GM19372 (cell line): ENCODE measurements around the gene CACNA1C.

Experiments
- ATAC-seq: cut with Tn5 transposase; IDR thresholded peaks from one replicate; pipeline ENCODE4 v1.9.1; 2021; ENCODE audit warnings: mild to moderate bottlenecking, low read depth, moderate library complexity; ENCODE audit not compliant: unreplicated experiment

The CACNA1C gene

DNA sequence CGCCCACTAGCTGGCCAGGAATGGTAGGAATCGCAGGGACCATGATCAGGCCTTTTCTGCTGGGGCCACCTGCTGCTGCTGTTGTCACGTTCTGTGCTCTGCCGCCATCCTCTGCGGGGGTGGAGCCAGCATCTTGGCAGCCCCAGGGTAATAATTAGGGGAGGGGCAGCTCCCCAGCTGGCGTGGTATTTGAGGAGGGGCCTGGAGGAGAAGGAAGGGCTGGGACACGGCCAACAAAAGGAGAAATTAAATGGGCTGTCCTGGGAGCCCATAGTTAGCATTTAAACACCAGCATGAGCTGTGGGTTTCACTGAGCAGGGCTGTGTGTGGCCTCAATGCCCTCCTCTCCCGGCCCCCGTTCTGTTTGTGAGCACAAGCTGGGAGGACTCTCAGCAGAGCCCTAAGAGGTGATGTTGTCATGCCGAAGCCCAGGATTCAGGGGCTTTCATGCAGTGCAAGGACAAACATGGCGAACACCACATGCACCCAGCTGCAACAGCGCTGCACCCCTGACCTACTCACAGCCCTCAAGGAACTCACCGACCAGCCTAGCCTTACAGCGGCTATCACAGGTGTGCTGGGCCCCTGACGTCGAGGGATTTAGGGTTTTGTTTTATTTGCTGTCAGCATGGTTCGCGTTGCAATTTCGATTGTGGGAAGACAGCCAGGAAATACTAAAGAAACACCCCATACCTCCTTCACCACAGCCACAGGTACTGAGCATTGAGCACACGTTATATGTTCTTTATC is 324.3 kb downstream of the CACNA1C start:
- ATAC-seq, result no peak

DNA sequence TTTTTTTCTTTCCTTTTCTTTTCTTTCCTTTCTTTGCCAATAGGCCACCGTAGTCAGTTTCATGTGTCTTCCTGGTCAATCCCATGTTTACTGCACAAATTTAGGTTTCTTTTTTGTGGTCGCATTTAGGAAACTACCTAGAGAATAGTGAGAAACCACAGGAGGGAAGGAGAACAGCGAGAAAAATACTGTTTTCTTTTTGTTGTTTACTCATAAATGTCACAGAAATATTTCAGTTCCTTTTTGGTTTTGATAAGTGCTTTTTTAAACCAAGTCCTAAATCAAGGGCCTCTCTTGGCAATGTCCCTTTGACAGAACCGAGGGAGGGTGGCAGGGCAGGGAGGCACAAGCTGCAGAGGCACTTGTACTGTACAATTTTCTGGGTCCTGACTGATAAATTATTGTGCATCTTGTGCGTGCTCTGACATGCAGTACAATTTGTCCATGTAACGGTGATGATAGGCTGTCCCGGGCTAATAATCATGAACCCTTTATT is 326.1 kb downstream of the CACNA1C start:
- peak; percentile 54 for ATAC-seq

DNA sequence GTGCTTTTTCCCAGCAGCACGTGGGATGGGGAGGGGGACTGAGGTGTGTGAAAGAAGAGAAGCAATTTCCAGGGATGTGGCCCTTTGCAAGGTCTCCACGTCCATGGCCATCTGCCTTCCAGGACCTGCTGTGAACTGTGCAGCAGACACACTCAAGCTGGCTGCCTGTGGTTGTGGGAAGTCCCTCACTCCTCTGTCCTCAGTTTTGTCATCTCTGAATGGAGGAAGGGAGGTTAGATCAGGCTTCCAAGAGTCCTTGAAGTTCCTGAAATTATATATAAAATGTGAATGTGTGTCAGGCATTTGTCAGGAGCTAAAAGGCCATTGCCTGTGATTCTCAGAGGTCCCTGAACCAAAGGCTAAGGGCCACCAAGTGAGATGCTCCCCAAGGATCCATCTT is 328.2 kb downstream of the CACNA1C start:
- no peak for ATAC-seq

DNA sequence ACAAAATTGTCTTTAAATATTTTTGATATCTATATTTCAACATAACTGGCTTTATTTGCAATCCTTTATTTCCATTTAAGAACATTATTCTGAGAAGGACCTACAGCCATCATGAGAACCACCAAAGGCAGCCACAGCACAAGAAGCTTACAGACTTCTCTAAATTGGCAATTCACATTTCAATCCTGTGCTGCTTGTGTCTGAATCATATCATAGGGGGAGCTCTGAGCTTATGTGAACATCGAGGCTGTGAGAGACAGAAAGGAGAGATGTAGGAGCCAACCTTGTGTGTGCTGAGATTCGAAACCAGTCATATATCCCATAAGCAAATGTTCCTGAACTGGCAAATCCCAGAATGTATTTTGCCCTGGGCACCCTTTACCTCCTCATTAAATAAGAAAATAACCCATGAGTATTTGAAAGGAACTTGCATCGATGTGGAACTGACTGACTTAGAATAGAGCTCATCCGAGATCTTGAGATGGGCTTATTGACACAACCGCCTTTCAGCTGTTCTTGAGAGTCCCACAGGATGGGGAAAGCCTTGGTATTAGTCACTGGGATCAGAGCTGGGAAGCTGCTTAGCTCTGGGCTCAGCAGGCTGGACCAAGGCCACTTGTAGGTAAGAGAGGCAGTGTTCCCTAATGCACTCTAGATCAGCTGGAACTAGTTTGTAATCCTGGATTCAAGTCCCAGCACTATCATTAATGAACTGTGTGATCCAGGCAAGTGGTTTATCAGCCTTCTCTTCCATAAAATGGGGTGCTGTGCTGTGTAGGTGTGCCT is 329.8 kb downstream of the CACNA1C start:
- no peak for ATAC-seq

DNA sequence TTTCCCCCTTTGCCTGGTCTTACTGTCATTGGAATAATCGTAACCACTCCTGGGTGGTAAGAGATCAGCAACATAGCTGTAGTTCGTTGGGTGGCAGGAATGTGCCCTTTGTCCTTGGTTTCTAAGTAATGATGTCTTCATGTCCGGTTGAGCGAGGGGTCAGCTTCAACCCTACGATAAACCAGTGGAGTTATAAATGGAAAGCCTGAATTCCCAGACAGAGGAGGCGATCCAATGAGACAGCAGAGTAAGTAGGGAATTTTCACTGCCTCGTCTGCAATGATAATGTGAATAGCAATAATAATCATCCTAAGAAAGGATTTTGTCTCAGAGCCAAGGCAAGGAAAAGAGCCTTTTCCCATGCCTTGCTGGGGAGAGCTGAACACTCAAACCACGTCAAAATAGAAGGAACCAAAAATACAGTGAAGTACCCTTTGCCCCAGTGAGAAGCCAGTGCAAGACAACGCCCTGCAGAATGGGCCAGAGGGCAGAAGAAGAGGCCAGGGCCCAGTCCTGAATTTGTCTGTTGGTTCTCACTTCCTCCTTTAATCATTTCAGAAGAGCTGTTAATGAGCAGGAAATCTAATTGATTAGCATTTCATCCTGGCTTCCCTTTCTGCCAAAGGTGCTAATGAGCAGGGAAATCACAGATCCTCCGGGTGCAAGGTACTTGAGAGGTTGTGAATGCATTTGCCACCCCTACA is 330.7 kb downstream of the CACNA1C start:
- no peak for ATAC-seq

DNA sequence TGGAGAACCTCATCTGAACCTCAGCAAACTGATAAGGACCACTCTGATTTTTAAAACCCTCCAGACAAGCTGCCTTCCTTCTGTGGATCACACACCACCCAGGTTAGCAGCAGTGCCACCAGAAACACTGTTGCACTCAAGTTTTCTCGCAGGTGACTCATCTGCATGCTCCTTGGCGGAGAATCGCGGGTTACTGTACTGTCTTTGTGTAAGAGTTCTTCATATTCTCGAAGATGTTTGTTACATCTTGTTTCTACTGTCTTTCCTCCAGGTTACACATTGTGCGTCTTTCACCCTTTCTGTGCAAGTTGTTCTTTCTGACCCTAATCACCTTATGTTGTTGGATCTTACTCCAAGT is 331.2 kb downstream of the CACNA1C start:
- no peak for ATAC-seq

- ATAC-seq, result no peak
These were observed 332.0 kb downstream of the CACNA1C start for GRCh38 chr12:2384533-2385351.

GRCh38 chr12:2385529-2385928 is 332.7 kb downstream of the CACNA1C start:
- ATAC-seq, result no peak

DNA sequence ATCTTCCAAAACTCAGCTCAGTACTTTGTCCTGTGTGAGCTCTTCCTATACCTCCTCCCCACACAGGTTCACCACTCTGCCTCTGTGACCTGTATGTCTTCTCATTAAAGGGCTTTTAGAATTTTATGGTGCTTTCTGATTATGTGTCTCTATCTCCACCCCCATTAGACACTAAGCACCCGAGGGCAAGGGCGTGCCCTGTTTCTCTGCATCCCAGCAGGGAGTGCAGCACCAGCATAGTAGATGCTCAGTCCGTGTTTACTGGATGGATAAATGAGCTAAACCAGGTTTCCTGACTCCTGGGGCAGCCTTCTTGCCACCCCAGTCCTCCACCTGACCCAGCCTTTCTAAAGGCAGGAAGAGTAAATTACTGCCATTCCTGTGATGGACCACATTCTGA is 333.8 kb downstream of the CACNA1C start:
- no peak for ATAC-seq

GRCh38 chr12:2387103-2387834 is 334.5 kb downstream of the CACNA1C start:
- ATAC-seq, result peak; percentile 64

GRCh38 chr12:2389079-2389790 is 336.4 kb downstream of the CACNA1C start:
- no peak for ATAC-seq

- ATAC-seq, result no peak
These were observed 337.3 kb downstream of the CACNA1C start for GRCh38 chr12:2390133-2390532.

DNA sequence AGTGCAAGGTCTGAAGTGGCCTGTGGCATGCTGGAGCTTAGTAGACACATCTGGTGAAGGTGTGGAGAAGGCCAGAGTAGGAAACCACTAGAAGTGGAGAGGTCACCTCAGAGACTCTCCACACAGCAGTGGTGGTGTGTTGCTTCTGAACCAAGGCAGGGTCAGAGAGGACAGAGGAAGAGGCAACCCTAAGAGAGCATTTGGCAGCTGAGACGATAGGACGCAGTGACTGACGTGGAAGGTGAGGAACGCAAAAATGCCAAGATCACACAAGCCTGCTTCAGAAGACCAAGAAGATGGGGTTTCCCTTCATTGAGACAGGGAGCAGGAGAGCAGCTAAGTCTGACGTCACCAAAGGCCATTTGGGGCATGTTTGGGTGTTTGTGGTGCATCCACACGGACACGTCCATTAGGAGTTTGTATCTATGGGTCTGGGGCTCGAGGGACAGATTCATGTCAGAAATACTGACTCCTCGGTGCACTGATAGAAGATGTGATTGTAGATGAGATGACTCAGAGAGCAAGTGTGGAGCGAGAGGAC is 338.1 kb downstream of the CACNA1C start:
- no peak for ATAC-seq

DNA sequence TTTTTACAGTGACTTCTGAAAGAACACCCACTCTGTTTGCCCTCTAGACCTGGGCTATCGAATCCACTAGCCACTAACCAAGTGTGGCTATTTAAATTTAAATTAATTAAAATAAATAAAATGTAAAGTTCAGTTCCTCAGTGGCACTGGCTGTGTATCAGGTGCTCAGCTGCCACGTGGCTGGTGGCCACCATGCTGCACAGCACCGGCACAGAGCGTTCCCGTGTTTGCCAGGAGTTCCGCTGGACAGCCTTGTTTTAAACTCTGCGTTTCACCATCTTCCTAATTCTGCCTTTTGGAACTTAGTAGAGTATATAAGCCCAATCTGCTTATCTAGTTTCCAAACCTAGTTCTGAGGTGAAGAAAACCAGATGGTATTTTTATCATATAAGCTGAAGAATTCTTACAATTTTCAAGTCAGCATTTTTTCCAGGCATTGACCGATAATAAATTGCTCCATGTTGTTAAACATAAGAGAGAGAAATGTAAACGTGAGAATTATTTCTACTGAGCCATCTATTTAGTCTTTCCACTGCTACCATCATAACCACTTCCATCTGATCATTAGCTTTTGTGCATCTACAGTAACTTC is 339.0 kb downstream of the CACNA1C start:
- no peak for ATAC-seq

- no peak for ATAC-seq
These were observed 340.2 kb downstream of the CACNA1C start for GRCh38 chr12:2393016-2393415.

GRCh38 chr12:2393996-2394395 is 341.2 kb downstream of the CACNA1C start:
- no peak for ATAC-seq

DNA sequence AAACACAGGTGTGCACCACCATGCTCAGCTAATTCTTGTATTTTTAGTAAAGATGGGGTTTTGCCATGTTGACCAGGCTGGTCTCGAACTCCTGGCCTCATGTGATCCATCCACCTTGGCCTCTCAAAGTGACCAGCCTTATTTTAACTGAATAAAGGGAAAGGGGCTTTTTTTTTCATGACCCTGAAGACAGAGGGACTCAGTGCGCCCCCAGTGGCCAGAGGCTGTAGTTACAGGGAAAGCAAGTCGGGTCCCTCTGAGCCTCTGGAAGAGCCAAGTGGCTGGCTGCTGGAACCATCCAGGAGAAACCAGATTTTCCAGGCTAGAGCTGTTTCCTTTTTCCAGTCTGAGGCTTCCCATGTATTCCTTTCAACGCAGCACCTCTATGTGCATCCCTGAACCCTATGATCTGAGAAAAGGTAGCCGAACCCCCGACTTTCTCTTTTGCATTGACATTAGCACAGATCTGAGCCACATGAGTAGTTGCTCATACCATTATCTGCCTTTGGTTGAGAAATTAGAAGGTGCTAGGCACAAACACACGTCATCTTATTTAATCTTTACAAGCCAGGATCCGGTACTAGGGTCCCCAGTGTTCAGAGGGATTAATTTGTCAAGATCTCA is 342.7 kb downstream of the CACNA1C start:
- ATAC-seq, result no peak

GRCh38 chr12:2396448-2396871 is 343.7 kb downstream of the CACNA1C start:
- no peak for ATAC-seq
